ENCODE measurements around the gene BAHCC1. TPM values are rescaled to one million over a fixed set of nuclear protein-coding genes. Genes with fewer than 3 reads are reported as not detected.

BAHCC1 gene
- total and polyA plus RNA-seq, 2 of the 4 experiments (the other 2 are of a cell fraction): 0.36 to 7.8 TPM

DNA sequence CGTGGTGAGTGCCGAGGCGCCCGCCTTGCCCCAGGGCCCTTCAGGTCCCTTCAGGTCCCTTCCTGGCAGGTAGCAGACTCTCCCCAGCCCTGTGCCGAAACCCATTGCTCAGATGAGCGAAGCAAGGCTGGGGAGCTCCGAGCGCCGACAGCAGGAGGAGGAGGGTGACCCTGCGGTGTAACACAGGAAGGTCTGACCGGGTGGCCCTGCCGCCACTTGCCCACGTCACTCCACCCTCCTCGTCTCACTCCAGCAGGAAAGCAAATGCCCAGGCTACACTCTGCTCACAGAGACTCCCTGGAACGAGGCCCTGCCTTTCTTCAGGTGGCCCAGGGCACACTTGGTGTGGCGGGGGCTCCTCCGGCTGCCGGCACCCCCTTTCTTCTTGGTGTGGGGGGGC lies 60.1 kb downstream of the BAHCC1 start:
- Histone ChIP-seq H2BK120ac (ENCODE audit: low read depth, low read length) (no peak overlapping the region), H2AK9ac (replicated peaks; ENCODE audit: low read depth, low read length, poor library complexity) (no peak overlapping the region), H3K18ac (ENCODE audit: low read depth, low read length) (no peak overlapping the region), H2BK20ac (ENCODE audit: low read depth, low read length) (no peak overlapping the region), H4K8ac (ENCODE audit: low read depth in 2 of 2, low read length in 2 of 2) (no peak overlapping the region), H3K9me3 (ENCODE audit: control insufficient read depth, insufficient read depth, low read length) (no peaks in the 10 kb centered on the region), H3K9ac (ENCODE audit: low read depth, low read length) (no peak overlapping the region), H3K23ac (ENCODE audit: low read depth, low read length) (no peak overlapping the region), H2BK5ac (ENCODE audit: low read depth, low read length, poor library complexity, severe bottlenecking) (no peak overlapping the region), H4K91ac (ENCODE audit: insufficient read depth, low read depth, low read length) (no peak overlapping the region), H3K4me2 (ENCODE audit: low read depth, low read length) (no peak overlapping the region), H3K14ac (replicated peaks; ENCODE audit: low read depth, low read length) (no peak overlapping the region), H3K27ac (ENCODE audit: insufficient read depth, low read length) (no peak overlapping the region), H2BK15ac (ENCODE audit: low read depth, low read length) (no peak overlapping the region), H3K4me3 (ENCODE audit: insufficient read depth, low read depth, low read length) (no peak overlapping the region), H3K4ac (ENCODE audit: low read depth, low read length) (no peak overlapping the region), H3K27me3 (ENCODE audit: control insufficient read depth, insufficient read depth, low read length) (no peaks in the 10 kb centered on the region), H2AFZ (replicated peaks; ENCODE audit: low read length, poor library complexity) (no peak overlapping the region), H4K5ac (ENCODE audit: low read depth, low read length) (no peak overlapping the region), H3K4me1 (ENCODE audit: control insufficient read depth, insufficient read depth, low read length) (no peaks in the 10 kb centered on the region), H2AK5ac (ENCODE audit: low read depth, low read length) (no peak overlapping the region), H4K20me1 (ENCODE audit: insufficient read depth, low read length) (no peaks in the 10 kb centered on the region), H3K36me3 (ENCODE audit: control insufficient read depth, insufficient read depth, low read length) (peaks cover 21% of the 10 kb centered on the region; the same call in 1 of the 2 replicates), H3K79me1 (ENCODE audit: low read depth in 1 of 2, low read length in 2 of 2) (no peaks in the 10 kb centered on the region), H3K56ac (ENCODE audit: extremely low read depth, insufficient read depth, low read length) (no peak overlapping the region), H3K9me1 (ENCODE audit: insufficient read depth, low read length) (no peaks in the 10 kb centered on the region)
- dilution Hi-C loops (cut with HindIII; ENCODE audit: low sequenced_read_pairs, unreplicated experiment) (no loop called here), in situ Hi-C loops (cut with MboI; ENCODE audit: low sequenced_read_pairs) (no loop called here), intact Hi-C loops (cut with micrococcal nuclease) (no loop called here)
- ChIA-PET POLR2A (ENCODE audit: unreplicated experiment) (no interaction called here), CTCF (no interaction called here)
- no TSS peak for BruUV-seq (replicated peaks)
- WGBS, 2 experiments (ENCODE audit: extremely low coverage in 2 of 2, insufficient read length in 1 of 2): 100% methylated on average over 5 of the region's 18 CpGs; no CpG with 5 or more reads in 1 of the 2 experiments
- ATAC-seq (ENCODE audit: low read depth) (no peak), DNase-seq (no peak)
- TF ChIP-seq BHLHE40 (IDR thresholded peaks at IDR 0.05; ENCODE audit: low read depth, low read length) (no peak), NFE2L2 (IDR thresholded peaks at IDR 0.05; ENCODE audit: low read depth, low read length) (no peak), RAD21 (IDR thresholded peaks at IDR 0.05; ENCODE audit: low read length) (no peak), CTCF (conservative IDR thresholded peaks at IDR 0.05; ENCODE audit: low read depth, low read length) (no peak), RCOR1 (IDR thresholded peaks at IDR 0.05; ENCODE audit: insufficient replicate concordance, low read length) (no peak), MXI1 (IDR thresholded peaks at IDR 0.05; ENCODE audit: borderline replicate concordance, low read depth, low read length) (no peak), POLR2A (IDR thresholded peaks at IDR 0.05; ENCODE audit: low read depth, low read length) (no peak), SMC3 (IDR thresholded peaks at IDR 0.05; ENCODE audit: low read depth, low read length) (no peak), CEBPB (IDR thresholded peaks at IDR 0.05; ENCODE audit: low read depth, low read length) (no peak)
- TF ChIP-seq, protein P1, sequence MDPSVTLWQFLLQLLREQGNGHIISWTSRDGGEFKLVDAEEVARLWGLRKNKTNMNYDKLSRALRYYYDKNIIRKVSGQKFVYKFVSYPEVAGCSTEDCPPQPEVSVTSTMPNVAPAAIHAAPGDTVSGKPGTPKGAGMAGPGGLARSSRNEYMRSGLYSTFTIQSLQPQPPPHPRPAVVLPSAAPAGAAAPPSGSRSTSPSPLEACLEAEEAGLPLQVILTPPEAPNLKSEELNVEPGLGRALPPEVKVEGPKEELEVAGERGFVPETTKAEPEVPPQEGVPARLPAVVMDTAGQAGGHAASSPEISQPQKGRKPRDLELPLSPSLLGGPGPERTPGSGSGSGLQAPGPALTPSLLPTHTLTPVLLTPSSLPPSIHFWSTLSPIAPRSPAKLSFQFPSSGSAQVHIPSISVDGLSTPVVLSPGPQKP (IDR thresholded peaks at IDR 0.05; ENCODE audit: borderline replicate concordance, low read depth, low read length): no peak
